M059J (cell line): ENCODE results near the gene CSNK1D. TPM values are rescaled to one million over a fixed set of nuclear protein-coding genes. Genes with fewer than 3 reads are reported as not detected.
A peak's percentile ranks its signal among the peaks of the same experiment; 100 is the strongest.
"Not testable (repeated sequence)": the region's sequence is repeated elsewhere in the genome, so short reads cannot be mapped to it uniquely, and the experiment has no call there.

Experiments
- DNase-seq: peaks from one replicate; pipeline ENCODE4 v3.0.0-alpha.2; 2012; ENCODE audit warnings: low read depth
- total RNA-seq: library from RNA; depleted of rRNA; stranded (reverse); fragments of >200 nt; shearing (Covaris generic); gene quantifications from 2 replicates; pipeline ENCODE4 v1.2.3, GENCODE V29; 2014

Gene CSNK1D
- total RNA-seq, 1 experiment from 2014 or later, result 41.6 TPM

DNA sequence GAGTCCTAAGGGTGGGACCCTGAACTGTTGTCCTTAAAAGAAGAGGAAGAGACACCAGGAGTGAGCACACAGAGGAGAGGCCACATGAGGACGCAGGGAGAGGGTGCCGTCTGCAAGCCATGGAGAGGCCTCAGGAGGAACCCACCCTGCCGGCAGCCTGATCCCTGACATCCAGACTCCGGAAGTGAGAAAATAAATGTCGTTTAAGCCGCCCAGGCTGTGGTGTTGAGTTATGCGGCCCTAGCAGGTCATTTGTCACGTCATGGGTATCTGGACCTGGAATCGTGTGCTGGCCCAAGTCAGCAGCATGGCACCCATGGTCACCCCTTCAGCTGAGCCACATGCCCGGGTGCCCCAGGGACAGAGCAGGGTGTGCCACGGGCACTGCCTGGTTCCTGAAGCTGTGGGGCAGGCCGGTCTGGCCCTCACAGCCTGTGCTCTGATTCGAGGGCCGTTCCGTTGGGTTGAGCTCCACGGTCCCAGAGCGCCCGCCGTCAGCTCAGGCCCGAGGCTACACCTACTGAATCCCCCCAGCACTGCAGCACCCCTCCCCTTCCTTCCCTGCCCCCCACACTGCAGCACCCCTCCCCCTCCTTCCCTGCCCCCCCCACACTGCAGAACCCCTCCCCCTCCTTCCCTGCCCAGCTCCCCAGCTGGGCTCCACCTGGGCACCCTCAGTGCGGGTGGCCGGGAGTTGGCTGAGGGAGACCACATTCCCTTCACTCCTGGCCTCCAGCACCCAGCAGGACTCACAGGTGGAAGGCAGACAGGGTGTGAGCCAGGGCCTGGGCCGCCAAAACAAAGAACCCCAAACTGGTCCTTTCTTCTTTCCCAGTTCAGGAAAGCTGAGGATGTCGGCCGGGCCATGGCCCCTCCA is 58.2 kb downstream of the CSNK1D start:
- no peak for DNase-seq

DNA sequence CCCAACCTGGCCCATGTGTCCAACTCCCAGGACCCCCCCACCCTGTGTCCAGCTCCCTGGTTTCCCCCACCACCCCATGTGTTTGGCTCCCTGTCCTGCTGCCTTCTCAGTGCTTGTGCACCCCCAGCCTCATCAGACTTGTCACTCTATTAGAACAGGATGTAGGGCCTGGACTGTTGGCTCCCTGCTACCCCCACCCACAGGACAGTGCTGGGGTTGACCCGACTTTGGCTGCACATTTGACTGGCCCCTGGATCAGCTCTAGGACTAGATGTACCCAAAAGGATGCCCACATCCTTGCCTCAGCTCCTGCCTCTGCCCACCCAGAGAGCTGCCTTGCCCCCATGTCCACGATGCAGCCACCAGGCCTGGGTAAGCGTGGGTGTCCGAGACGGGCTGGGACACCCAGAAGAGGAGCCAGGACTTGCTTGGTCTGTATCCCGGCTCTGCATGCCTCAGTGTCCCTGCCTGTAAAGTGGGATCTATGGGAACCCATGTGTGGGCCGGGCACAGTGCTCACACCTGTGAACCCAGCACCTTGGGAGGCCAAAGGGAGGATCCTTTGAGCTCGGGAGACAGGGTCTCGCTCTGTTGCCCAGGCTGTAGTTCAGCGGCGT is 59.4 kb downstream of the CSNK1D start:
- DNase-seq, result no peak

DNA sequence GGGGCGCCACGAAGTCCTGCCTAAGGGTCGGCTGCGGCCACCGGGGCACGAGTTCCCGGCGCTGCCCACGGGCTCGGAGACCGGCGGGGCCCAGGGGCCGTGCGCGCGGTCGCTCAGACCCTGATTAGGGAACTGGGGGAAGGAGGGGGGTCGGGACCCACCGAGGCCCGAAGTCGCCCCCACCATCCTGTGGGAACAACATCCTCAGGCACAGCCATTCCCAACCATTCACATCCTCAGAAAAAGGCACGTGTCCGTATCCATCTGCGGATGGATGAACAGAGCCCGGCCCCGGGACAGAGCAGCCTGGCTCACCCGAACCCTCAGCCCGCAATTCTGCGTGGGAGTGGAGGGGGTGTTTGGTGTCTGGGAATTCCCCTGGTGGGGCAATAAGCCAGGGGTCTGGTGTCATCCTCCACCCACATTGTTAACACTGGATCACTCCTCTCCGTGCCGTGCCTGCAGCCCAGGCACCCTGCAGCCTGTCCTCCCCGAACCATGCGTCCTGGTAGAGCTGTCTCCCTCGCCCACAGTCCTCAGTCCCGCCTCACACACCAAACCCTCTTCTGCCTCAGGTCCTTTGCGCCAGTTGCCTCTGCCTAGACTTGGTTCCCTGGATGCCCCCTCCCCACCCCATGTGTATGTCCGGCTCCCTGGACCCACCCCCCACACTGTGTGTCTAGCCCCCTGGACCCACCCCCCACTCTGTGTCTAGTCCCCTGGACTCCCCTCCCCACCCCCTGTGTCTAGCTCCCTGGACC is 60.1 kb downstream of the CSNK1D start:
- peak; percentile 80 for DNase-seq

DNA sequence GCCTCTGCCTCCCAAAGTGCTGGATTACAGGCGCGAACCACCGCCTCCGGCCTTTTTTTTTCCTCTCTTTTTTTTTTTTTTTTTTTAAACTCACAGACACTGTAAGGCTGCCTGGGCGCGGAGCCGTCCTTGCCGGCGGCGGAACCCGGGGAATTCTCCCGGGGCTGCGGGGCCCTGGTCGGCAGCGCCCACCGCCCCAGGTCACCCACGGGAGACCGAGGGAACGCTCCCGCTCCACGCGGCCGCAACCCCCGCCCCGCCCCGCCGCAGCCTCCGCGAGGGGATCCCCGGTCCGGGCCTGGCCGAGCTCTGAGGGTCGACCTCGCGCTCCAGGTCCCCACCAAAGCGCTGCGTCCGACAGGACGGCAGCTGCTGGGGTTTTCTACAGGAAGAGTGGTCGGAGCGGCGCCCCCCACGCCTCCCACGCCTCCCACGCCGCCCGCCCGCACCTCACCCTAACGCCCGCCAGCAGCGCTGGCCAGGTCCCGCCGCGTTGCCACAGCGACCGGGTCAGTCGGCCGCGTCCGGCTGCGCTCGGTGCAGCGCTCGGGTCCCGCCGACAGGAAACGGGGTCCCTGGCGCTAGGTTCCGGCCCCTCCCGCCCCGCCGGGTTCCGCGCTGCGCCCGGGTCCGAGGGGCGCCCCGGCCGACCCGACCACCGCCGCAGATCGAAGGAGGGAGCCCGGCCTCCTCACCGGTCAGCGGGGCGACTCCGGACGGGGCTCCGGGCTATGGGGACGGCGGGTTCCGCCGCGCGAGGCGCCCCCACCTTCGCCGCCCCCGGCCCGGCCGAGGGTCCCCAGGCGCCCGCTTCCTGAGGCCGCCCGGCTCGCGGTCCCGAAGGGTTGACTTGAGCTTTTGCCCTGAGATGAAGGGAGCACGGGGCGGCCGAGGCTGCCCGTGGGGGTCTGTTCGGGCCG is 60.9 kb downstream of the CSNK1D start, which contains the start of gene CCDC57:
Gene CCDC57 (minus strand): TSS at position 512 of the 920 bp plus-strand sequence. CDS start 10,898 bp downstream, outside the sequence.
- peak; percentile 74 for DNase-seq

DNA sequence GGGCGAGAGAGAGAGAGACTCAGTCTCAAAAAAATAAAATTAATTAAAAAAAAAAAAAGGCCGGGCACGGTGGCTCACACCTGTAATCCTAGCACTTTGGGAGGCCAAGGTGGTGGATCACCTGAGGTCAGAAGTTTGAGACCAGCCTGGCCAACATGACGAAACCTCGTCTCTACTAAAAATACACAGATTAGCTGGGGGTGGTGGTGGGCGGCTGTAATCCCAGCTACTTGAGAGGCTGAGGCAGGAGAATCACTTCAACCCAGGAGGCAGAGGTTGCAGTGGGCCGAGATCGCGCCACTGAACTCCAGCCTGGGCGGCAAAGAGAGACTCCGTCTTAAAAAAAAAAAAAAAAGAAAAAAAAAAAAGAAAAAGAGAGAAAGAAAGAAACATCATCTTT is 62.8 kb downstream of the CSNK1D start:
- DNase-seq, result not testable (repeated sequence)

DNA sequence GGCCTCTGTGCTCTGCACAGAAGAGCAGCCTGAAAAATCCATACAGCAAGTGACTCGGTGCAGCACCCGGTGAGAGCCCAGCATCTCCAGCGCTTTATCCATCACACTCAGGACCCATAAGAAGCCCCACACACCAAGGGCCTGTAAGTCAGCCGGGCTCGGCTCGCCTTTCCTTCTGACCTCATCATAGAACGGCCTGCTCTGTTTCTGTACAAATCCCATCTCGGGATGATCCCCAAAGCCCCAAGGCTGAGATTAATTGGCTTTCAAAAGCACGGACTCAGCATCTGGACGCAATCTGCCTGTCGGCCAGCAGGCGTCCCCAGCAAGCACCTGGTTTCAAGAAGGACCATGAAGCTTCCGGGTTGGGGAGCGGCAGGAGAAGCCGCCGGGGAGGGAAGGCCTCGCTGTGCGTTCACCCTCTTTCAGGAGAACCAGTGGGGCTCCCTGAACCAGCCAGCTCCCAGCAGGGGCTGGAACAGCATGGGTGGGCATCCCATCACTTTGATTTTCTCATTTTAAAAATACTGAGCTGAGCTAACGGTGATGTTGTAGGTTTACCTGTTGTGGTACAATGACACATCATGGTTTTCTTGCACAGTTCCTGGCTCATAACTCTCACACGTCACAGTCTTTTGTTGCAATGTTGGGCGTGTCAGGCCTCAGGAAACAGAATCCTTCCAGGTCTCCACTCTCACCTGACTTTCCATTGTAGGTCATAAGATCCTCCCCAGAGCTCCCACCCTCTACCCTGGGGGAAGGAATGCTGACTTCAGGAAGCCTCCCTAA is 67.6 kb downstream of the CSNK1D start:
- DNase-seq, result peak; percentile 87

DNA sequence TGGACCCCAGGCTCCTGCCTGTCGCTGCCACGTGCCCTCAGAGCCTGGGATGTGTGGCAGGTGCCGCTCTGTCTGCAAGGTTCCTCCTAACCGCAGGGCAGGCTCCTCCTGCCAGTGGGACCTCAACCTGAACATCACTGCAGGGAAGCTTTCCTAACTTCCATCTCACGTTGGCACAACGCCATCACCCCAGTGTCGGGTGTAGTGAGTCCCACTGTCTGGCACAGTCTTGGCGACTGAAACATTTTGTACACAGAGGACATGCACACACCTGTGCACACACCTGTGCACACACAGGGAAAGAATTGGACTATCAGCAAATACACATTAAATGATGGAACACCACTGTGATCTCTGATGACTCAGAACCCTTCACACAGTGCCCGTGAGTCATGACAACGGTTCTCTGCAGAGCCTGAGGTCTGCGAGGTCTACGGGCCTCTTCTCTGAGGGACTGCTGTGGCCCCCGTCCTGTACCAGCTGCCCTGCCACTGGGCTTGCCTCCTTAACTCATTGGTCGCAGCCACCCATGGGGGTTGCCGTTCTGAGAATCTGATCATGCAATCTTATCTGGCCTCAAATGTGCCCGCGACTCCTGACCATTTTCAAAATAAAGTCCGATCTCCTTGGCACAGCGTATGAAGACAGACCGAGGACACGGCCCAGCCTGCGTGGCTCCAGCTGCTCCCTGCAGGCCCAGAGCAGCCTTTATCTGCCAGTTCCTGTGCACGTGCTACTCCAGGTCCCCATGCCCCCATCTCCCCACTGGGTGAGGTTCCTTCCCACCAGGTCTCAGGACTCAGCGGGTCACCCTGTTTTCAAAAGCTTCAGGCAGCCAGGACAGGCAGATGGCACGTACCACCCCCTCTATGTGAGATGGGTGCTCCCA is 68.4 kb downstream of the CSNK1D start:
- peak; percentile 89 for DNase-seq

DNA sequence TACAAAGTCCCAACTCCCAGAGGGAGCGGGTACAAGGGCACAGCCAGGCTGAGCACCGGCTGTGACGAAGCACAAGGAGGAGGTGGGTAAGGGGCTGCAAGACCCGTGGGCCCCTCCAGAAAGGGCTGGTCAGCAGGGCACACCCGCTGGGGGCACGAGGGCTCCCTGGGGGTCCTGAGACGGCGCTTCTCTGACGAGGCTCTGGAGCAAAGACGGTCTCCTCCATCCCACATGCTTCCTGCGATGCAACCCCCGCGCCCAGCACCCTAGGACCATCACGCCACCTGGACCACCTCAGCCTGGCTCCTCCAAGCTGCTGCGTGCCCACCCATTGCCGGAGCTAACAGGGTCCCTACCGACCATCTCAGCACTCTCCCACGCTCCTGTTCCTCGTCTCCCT is 69.6 kb downstream of the CSNK1D start:
- DNase-seq, result no peak

DNA sequence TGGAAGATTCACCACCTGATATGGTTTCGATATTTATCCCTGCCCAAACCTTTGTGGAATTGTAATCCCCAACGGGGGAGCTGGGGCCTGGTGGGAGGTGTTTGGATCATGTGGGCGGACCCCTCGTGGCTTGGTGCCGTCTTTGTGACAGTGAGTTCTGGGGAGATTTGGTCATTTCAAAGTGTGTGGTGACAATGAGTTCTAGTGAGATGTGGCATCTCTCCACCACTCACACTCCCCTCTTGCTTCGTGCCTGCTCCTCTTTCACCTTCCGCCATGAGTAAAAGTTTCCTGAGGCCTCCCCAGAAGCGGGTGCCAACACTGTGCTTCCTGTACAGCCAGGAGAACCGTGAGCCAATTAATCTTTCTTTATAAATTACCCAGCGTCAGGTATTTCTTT is 70.5 kb downstream of the CSNK1D start:
- no peak for DNase-seq

DNA sequence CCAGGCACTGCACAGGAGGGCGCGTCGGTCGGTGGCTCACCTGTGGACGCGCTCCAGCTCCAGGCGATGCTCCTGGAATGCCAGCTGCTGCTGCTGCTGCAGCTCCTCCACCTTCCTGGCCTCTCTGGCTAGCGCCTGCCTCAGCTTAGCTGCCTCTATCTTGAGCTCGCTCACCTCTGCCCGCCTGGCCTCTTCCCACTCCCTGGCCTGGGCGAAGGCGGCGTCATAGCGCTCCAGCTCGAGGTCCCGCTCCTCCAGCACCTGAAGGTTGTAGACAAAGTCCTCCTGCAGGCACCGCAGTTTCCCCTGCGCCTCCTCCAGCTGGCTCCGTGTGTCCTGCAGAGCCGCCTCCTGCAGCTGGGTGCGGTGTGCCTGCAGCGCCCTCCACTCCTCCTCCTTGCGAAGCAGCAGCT is 72.0 kb downstream of the CSNK1D start:
- no peak for DNase-seq

DNA sequence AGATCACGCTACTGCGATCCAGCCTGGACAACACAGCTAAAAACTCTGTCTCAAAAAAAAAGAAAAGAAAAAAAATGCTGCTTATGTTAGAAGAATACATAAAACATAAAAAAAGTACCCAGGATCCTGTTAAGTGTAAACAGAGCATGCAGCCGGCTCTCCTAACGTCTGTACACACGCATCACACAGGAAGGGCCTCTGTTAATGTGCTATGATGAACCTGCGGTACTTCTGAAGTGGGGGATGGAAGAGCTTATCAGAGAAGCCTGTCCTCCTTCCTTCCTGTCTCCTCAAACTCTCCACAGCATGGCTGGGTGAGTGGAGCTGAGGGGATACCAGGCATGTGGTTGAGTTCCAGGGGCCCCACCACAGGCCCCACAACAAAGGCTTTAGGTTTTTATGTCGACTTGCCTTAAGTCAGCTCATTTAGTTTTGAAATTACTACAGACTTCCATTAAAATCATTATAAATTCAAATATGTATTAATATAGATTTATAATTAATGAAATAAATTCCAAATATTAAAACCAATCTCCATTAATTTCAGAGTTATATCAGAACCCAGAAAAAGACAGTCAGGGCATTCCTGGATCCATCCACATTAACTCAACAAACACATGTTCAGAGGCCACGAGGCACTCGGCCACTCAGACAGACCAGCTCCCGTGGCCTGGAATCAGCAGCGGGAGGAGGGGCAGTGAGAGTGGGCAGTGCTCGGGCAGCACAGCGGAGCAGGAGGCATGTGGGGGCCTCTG is 72.6 kb downstream of the CSNK1D start:
- no peak for DNase-seq

DNA sequence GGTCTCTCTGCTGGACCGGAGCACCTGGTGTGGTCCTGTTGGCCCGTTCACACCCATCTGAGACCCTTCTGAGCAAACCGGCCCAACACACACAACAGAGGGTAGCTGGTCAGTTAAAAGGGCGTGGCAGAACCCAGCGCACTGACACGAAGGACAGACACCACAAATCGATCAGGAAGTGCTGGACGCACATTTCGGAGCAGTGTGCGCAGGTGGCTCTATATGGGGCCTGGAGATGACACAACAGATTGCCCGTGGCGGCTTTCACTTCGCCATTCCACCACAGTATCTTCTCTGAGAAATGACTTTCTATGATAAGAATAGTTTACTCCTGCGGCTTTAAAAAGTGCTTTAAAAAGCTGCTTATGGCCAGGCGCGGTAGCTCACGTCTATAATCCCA is 73.4 kb downstream of the CSNK1D start:
- no peak for DNase-seq

DNA sequence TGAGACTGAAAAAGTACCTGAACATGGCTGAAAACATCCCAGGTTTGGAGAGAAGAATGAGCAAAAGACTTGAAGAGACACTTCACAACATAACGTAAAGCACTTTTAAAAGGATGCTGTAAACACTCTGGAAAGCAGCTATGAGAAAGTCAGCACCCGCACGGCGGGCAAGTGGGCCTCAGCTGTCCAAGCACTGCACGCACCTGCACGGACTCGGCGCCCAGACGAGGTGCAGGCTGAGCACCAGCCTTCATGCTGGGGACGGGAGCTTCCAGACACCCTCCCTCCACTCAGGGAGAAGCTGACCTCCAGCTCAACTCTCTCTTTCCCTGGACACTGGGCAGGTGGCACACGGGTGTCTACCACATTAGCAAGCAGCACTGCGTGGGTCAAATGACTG is 74.0 kb downstream of the CSNK1D start:
- DNase-seq, result no peak

DNA sequence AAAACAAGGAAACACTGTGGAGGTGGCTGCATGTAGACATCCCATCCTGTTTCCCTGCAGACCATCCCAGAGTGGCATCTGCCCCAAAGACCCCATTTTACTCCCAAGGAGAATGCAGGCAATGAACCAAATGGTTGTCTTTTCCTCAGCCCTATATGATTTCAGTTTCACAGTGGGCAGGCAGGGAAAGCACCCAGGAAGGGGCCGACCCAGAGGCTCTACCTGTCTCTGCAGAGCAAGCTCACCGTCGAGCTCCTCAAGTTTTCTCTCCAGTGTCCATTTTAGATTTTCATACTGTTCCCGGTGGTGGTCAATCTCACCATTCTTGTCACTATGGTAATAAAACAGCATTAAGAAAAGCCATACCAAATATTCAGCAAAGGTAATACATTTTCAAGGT is 75.4 kb downstream of the CSNK1D start:
- DNase-seq, result no peak

DNA sequence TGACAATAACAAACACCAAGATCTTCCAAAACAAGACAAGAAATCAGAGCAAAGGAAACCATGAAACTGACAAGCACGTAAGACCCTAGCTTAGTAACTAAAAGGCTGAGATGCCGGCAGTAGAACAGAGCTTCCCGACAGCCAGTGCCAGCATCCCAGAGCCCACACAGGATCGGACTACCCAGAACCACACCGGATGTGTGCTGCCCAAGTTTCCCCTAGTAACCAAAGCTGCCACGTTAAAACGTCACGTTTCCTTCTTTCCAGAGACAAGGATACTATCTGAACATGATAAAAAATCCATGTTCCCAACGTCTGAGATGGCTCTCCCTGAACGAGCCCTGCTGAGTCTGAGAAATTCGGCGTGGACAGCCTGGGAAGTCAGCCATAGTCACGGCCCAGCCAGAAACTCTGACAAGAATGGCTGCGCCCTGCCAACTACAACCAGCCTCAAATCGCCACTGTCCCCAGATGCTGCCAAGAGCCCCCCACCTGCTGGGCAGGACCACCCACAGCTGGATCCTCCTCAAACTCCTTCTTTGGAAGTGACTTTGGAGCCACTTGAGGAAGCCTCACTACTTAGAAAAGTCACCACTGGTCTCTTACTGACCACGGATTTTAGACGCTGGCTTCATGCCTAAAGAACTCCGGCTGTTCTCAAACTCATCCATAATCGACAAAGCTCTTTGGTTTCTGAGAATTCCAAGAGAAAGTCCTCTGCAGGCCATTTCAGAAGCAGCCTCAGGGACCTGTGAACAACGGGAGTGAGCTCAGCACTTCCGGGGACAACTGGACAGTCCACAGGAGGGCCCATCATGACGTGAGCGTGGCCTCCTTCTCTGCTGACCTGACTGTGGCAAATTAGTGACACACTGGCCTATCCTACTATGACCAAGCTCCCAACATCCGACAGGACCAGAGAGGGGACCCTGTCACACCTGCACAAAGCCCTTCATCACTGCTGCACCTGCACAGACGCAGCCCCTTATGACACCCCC is 77.5 kb downstream of the CSNK1D start:
- no peak for DNase-seq

DNA sequence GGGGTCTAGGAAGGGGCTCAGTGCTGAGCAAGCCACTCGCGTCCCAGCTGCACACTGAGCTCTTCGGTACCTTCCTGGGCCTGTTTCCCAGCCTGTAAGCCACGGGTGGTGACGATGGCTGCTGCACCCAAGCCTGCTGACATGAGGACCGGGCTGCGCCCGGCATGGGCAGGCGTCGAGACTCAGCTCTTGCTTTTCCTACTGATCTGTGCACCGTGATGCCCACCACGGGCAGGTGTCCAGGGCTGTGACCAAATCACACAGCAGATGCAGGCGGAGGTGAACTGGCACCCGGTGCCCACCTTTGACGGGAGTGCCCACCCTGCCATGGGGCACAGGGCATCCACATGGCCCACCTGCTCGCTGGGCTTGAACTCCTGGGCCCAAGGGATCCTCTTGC is 78.7 kb downstream of the CSNK1D start:
- no peak for DNase-seq

DNA sequence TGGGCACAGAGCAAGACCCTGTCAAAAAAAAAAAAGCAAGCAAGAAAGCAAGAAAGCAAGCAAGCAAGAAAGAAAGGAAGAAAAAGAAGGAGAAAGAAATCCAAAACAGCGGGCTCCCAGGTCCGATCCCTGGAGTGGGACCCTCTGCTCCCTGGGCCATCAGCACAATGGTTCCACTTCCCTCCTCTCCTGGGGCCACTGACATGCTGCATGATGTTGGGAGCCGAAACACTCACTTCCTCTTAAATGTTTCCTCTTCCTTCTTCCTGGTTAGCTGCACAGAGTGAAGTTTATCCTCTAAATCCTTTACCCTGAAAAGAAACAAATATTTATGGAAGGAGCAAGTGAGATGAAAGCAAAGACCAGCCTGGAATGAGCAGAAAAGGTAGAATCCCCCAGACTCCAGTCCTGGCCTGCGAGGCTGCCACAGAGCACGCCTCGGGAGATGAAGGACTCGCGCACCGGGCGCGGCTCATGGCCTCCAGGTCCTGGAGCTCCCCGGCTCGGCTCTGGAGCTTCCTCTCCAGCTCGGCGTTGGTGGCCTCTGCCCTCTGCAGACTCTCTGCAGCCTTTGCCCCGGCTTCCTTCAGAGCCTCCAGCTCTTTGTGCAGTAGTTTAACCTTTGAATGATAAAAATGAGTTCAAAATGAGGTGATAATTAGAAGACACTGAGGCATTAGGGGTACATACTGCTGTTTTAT is 79.8 kb downstream of the CSNK1D start:
- no peak for DNase-seq
